ENCODE data around the gene SPIN2B.
"Not testable (repeated sequence)": the region's sequence is repeated elsewhere in the genome, so short reads cannot be mapped to it uniquely, and the experiment has no call there.

Gene SPIN2B

GRCh38 chrX:57121162-57121755 is at the start of gene SPIN2B:
Gene SPIN2B (minus strand): TSS chrX:57121548.
- peak; percentile 95 for FAIRE-seq

- no peak for FAIRE-seq
Measured at GRCh38 chrX:57156397-57157049, 35.2 kb upstream of the SPIN2B start.

DNA sequence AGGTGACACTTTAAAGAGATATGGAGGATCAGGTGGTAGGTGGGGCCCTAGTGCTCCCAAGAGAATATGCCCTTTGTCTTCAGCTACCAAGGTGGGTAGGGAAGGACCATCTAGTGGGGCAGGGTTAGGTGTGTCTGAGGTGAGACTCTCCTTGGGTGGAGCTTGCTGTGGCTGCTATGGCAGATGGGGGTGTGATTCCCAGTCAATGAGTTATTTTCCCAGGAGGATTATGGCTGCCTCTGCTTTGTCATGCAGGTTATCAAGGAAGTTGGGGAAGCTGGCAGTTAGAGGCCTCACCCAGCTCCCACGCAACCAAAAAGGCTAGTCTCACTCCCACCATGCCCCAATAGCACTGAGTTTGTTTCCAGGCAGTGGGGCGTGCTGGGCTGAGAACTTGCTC is 33.8 kb upstream of the SPIN2B start:
- FAIRE-seq: no peak

DNA sequence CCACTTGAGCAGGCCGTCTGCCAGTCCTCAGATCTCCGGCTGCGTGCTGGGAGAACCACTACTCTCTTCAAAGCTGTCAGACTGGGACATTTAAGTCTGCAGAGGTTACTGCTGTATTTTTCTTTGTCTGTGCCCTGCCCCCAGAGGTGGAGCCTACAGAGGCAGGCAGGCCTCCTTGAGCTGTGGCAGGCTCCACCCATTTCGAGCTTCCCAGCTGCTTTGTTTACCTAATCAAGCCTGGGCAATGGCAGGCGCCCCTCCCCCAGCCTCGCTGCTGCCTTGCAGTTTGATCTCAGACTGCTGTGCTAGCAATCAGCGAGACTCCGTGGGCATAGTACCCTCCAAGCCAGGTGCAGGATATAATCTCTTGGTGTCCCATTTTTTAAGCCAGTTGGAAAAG is 30.9 kb upstream of the SPIN2B start:
- FAIRE-seq: not testable (repeated sequence)

- FAIRE-seq: no peak
Measured at GRCh38 chrX:57138674-57139073, 17.3 kb upstream of the SPIN2B start.

DNA sequence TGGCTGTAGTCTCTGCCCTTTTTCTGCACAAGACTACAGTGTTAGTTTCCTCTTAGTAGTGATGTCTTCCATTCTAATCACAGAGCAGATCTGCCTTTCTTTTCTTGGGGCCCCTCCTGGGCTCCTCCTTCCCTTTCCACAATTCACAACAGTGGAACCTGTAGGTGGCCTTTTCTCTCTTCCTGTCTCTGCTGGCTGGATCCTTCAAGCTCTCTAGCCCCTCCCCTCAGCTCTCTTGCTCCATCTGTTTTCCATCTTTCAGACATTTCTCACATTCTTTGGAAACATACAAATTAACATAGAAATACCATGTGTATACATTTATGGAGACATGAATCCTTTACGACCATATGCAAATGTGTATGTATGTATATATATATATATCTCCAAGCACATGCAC is 16.2 kb upstream of the SPIN2B start:
- no peak for FAIRE-seq

DNA sequence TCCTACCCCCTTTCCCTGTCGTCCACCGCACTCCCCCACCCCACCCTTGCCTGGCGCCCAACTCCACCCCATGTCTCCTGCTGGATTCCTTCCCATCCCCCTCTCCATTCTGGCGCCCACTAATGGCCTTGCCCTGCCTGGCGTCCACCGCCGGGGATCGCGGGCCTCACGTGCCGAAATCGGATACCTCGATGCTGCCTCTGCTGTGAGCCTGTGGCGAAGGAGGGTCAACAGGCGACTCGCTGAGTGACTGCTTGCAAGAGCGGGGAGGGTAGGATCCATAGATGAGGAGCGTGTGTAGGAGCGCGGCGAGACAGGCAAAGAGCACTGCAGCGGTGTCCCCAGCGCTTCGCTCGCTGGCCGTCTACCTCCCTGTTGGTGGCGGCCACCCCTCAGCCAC is 15.7 kb upstream of the SPIN2B start, which contains the start of gene SPIN2A:
Gene SPIN2A (minus strand): TSS at position 325 of the 400 bp plus-strand sequence. CDS start 800 bp downstream, outside the sequence.
- not testable (repeated sequence) for FAIRE-seq

DNA sequence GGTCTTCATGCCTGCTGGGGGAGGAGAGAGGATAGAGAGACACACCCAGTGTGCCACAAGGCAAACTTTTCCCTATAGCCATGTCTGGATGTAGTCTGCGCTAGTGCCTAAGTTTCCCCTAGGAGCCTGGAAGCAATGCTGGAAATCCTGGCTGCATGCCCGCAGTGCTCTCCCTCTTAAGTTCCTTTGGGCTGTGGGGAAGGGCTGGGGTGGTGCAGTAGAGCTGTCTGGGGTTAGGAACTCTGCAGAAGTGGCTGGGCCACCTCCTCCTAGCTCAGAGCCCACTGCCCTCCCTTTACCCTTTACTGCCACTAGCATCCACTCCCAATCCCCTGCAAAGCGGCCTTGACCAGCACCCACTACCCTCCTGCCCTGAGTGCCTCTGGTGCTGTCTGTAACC is 15.2 kb upstream of the SPIN2B start:
- FAIRE-seq: not testable (repeated sequence)

DNA sequence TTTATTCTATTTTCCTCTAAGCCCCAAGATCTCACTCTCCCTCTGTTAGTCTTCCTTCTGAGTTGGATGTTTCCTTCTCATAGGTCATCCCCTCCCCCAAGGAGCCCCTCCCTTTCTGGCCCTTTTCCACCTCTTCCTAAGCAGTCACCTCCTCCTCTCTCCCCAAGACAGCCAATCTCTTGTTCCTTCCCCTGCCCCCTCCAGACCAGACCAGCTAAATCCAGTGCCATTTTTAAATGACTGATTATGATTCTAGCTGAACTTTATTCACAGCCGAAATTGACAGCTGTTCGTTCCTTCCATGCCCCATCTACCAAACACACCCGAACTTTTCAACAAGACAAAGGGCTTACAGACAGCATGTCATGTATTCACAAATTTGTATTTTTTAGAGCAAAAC is 13.9 kb upstream of the SPIN2B start:
- no peak for FAIRE-seq

DNA sequence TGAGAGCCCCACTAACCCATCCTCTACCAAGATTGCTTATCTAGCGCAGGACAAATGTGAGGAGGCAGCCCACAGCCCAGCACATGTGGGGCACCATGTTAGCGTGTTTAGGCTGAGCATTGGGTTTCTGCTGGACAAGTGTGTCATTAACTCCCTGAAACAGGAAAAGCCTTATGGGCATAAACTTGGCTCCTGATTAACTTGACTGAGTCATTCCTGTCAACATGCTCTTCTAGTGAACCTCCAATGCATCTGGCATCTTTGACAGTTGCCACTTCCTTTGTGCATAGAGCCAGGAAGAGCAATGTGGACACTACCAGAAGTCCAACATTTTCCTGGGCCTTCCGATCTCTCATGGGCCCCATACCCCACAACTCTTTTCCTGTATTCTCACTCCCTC is 13.4 kb upstream of the SPIN2B start:
- no peak for FAIRE-seq

- FAIRE-seq: no peak
Measured at GRCh38 chrX:57133706-57134105, 12.4 kb upstream of the SPIN2B start.

DNA sequence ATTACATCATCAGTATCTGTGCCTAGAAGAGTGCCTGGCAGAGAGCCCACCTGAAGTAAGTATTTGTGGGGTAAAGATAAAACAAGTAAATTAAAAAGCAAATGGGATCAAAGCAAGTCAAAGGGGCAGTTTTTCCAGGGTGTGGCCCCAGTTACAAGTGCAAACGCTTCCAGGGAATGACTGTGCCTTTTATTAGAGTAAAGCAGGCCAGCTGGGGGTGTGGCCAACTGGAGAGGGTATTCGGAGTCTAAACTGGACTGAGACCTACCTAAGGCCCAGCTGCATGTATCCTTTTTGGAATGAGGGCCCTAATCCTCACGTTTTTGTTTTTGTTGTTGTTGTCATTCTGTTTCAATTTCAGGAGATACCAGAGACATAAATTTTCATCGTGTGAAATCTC is 11.9 kb upstream of the SPIN2B start:
- not testable (repeated sequence) for FAIRE-seq

DNA sequence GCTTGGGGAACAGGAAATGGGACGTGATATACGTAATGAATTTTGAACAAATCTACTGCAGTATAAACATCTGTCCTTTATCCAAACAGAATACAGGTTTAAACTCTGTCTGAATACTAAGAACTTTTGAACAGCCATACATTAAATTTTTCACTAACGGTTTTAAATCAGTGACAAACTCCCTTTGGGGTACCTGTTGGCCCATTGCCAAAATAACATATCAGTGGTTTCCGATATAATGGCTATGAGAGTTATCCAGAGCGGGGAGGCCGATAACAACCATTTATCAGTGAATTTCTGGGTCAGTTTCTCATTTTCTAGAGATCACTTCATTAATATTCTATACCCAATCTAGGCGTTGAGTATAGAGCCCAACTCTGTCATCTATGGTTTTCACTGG is 10.7 kb upstream of the SPIN2B start:
- FAIRE-seq: no peak

DNA sequence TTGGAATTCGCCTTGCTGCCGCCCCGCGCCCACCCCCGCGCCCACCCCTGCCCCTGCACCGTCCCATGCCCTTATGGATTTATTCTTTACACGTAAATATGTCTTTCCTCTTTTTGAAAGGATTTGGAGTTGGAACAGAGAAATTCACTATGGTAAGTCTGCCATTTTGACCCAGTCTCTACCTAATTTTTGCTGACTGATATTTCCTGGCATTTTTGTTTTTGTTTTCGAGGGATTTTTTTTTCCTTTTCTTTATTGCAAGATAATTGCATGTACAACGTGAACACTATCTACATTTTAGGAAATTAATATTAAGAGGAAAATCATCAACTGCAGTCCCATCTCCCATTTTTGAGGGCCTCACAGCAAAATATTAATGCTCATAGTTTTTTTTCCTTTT is 468 bp upstream of the SPIN2B start:
- no peak for FAIRE-seq

GRCh38 chrX:57120619-57121161 is 658 bp downstream of the SPIN2B start:
- not testable (repeated sequence) for FAIRE-seq

GRCh38 chrX:57119416-57119815 is 1.9 kb downstream of the SPIN2B start:
- FAIRE-seq: no peak

DNA sequence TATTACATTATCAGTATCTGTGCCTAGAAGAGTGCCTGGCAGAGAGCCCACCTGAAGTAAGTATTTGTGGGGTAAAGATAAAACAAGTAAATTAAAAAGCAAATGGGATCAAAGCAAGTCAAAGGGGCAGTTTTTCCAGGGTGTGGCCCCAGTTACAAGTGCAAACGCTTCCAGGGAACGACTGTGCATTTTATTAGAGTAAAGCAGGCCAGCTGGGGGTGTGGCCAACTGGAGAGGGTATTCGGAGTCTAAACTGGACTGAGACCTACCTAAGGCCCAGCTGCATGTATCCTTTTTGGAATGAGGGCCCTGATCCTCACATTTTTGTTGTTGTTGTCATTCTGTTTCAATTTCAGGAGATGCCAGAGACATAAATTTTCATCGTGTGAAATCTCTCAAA is 3.8 kb downstream of the SPIN2B start:
- not testable (repeated sequence) for FAIRE-seq

- no peak for FAIRE-seq
Measured at GRCh38 chrX:57104921-57105398, 16.4 kb downstream of the SPIN2B start.

DNA sequence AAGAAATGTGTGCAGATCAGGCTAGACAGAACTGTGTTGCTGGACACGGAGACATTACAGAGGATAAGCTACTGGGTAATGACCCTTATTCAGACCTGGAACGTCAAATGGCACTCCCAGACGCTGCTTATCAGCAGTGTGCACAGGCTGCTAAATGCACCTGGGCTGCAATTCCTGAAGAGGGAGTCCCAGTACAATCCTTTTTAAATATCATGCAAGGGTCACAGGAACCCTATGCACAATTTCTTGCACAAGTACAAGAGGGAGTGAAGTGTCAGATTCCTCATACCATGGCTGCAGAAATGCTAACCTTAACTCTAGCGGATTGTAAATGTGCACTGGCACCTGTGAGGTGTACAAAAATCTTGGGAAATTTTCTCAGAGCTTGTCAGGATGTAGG is 16.9 kb downstream of the SPIN2B start:
- no peak for FAIRE-seq

GRCh38 chrX:57103489-57103888 is 17.9 kb downstream of the SPIN2B start:
- no peak for FAIRE-seq

DNA sequence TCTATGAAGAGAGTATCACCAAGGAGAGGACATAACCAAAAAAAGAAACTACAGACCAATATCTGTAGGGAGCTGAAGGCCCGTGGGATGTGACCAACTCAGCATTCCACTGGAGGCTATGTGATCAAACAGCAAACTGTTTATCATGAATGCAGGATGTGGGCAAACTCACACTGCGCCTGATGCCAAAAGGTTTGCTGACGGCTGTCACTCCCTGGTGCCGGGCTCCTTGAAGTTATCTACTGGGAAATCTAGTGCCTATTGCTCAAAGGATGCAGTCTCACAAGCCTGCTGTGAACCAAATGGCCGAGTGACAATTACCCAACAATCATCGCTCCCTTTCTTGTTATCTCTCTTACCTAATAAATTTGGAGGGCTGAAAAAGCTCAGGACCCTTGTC is 18.4 kb downstream of the SPIN2B start:
- FAIRE-seq: not testable (repeated sequence)

- FAIRE-seq: no peak
Measured at GRCh38 chrX:57083143-57083542, 38.2 kb downstream of the SPIN2B start.

DNA sequence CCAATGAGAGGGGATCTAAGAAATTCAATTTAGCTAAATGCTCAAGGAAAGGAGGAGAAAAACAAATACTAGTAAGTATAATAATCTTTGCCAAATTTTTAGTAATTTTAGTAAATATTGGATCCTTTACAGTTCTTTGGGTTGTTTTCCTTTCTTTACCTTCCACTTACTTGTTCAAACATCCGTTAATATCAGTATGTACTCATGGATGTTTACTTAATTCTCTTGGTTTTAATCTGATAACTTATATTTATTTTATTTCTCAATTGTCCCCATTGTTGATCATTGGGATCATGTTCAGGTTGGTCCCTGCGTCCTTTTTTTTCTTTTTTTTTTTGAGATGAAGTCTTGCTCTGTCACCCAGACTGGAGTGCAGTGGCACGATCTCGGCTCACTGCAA is 46.9 kb downstream of the SPIN2B start:
- FAIRE-seq: no peak
